Skeletal muscle satellite cell (primary cell): ENCODE measurements around the gene TLR7.

Experiments used
- H3K27me3 ChIP-seq: 2 replicates; pipeline ENCODE4 v1.7.0; 2013; ENCODE audit warnings: low read length; ENCODE audit not compliant: control insufficient read depth, insufficient read depth
- H3K36me3 ChIP-seq: 2 replicates; pipeline ENCODE4 v1.7.0; 2013; ENCODE audit warnings: mild to moderate bottlenecking, control low read depth, low read length; ENCODE audit not compliant: insufficient read depth
- H3K4me1 ChIP-seq: 2 replicates; pipeline ENCODE4 v1.7.0; 2013; ENCODE audit warnings: low read length; ENCODE audit not compliant: control insufficient read depth, insufficient read depth
- H3K4me2 ChIP-seq: 2 replicates; pipeline ENCODE4 v1.7.0; 2013; ENCODE audit warnings: mild to moderate bottlenecking, low read length
- H3K4me3 ChIP-seq: 2 replicates; pipeline ENCODE4 v1.7.0; 2013; ENCODE audit warnings: low read length
- H3K9ac ChIP-seq: 2 replicates; pipeline ENCODE4 v1.7.0; 2013; ENCODE audit warnings: mild to moderate bottlenecking, low read depth, low read length, moderate library complexity
- H3K9me3 ChIP-seq: replicated peaks from 2 replicates; pipeline ENCODE4 v1.7.0; 2013; ENCODE audit warnings: mild to moderate bottlenecking, control low read depth, low read length

The TLR7 gene

DNA sequence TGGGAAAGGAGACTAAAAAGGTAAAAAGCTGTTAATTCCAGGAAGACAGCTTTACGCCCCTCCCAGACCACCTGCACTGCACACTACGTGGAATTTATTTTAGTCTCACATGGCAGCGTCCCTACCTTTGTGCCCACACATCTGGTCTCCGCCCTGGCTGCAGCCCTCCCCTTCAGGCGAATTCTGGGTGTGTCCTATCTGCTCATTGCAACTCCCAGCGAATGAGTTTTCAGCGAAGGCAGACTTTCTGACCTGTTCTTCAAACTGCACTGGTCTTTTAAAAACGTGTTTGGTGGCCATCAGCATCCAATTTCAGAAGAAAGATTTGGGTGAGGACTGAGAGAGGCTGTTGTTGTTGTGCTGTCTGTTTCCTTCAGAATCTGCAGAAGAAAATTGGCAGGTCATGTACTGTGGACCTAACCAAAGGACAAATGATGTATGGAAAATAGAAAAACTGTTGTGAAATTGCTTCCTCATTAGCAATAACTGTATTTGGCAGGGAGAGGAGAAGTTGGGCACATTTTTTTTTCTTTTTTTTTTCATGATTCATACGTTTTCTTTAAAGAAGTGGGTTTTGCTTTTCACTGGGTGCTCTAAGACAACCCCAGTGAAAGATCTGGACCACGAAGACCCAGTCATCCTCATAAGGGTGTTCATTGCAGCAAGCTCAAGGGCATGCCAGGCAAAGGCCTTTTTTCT, 43.7 kb downstream of the TLR7 start:
- no peaks in the 10 kb centered on the region for H3K4me1 ChIP-seq
- no peaks in the 10 kb centered on the region for H3K27me3 ChIP-seq
- no peaks in the 10 kb centered on the region for H3K36me3 ChIP-seq
- H3K9me3 ChIP-seq = no peaks in the 10 kb centered on the region
- no peak overlapping the region for H3K4me3 ChIP-seq
- no peak overlapping the region for H3K9ac ChIP-seq
- no peak overlapping the region for H3K4me2 ChIP-seq

DNA sequence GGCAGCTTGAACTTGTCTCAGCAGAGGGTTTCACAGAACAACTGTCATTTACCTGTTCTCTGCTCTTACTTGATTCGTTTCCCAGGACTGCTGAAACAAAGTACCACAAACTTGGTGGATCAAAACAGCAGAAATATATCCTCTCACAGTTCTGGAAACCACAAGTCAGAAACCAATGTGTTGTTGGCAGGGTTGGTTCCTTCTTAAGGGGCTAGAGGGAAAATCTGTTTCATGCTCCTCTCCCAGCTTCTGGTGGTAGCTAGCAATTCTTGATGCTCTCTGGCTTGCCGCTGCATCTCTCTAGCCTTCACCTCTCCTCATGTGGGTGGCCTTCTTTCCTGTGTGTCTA, 44.2 kb downstream of the TLR7 start:
- H3K4me2 ChIP-seq = no peak overlapping the region
- no peaks in the 10 kb centered on the region for H3K36me3 ChIP-seq
- no peaks in the 10 kb centered on the region for H3K4me1 ChIP-seq
- no peak overlapping the region for H3K9ac ChIP-seq
- H3K4me3 ChIP-seq = no peak overlapping the region
- H3K27me3 ChIP-seq = no peaks in the 10 kb centered on the region
- H3K9me3 ChIP-seq = no peaks in the 10 kb centered on the region

DNA sequence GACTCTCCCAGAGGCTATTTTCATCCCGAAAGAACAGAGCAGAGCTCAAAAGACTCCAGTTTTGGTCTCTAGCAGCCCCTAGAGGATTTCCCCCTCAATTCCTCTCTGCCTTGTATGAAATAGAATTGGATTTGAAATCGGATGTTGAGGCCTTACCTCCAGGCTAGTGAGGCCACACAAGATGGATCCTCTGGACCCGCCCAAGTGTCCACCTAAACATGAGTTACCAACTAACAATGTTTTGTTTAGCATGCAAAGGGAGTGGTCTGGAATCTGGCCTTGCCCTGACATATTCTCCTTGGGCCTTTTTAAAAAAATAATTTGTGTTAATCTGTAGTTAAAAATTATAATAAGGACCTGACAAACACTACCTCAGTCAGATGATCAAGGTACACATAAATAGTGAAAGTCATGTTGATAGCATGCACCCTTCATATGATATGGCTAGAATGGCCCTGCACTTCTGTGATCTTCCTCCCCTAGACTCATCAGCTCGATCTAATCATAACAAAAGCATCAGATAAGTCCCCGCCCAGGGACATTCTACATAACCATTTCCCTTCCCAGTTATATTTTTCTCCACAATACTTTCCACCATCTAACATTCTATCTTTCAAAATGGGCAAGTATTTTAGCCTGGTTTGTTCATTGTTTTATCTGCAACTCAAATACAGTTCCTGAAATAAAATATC, 46.1 kb downstream of the TLR7 start:
- no peak overlapping the region for H3K4me2 ChIP-seq
- no peaks in the 10 kb centered on the region for H3K9me3 ChIP-seq
- H3K9ac ChIP-seq = no peak overlapping the region
- no peaks in the 10 kb centered on the region for H3K4me1 ChIP-seq
- no peak overlapping the region for H3K4me3 ChIP-seq
- no peaks in the 10 kb centered on the region for H3K27me3 ChIP-seq
- H3K36me3 ChIP-seq = no peaks in the 10 kb centered on the region

DNA sequence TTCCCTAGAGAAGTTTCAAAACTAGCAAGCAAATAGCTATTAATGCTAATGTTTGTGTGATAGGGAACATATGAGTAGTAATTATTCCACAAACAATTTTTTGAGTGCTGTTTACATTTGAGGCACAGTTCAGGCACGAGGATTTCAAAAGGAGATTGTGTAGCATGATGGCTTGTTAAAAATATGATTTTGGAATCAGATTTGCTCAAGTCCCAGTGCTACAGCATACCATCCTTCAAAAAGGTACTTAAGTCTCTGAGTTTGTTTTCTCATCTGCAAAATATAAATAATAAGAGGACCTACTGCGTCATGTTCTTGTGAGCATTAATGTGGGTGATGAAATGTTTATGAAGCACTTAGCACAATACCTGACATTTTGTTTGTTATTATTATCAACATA, 50.9 kb downstream of the TLR7 start:
- no peak overlapping the region for H3K4me3 ChIP-seq
- no peaks in the 10 kb centered on the region for H3K36me3 ChIP-seq
- no peaks in the 10 kb centered on the region for H3K4me1 ChIP-seq
- H3K4me2 ChIP-seq = no peak overlapping the region
- H3K9ac ChIP-seq = no peak overlapping the region
- H3K27me3 ChIP-seq = no peaks in the 10 kb centered on the region
- no peaks in the 10 kb centered on the region for H3K9me3 ChIP-seq

DNA sequence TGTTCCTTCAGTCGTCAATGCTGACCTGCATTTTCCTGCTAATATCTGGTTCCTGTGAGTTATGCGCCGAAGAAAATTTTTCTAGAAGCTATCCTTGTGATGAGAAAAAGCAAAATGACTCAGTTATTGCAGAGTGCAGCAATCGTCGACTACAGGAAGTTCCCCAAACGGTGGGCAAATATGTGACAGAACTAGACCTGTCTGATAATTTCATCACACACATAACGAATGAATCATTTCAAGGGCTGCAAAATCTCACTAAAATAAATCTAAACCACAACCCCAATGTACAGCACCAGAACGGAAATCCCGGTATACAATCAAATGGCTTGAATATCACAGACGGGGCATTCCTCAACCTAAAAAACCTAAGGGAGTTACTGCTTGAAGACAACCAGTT, 52.2 kb downstream of the TLR7 start:
- Histone ChIP-seq H3K9ac (no peak overlapping the region), H3K4me2 (no peak overlapping the region), H3K4me1 (no peaks in the 10 kb centered on the region), H3K4me3 (no peak overlapping the region), H3K27me3 (peaks cover 3% of the 10 kb centered on the region), H3K36me3 (no peaks in the 10 kb centered on the region), H3K9me3 (no peaks in the 10 kb centered on the region)

DNA sequence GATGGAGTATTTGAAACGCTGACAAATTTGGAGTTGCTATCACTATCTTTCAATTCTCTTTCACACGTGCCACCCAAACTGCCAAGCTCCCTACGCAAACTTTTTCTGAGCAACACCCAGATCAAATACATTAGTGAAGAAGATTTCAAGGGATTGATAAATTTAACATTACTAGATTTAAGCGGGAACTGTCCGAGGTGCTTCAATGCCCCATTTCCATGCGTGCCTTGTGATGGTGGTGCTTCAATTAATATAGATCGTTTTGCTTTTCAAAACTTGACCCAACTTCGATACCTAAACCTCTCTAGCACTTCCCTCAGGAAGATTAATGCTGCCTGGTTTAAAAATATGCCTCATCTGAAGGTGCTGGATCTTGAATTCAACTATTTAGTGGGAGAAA, 52.7 kb downstream of the TLR7 start:
- Histone ChIP-seq H3K27me3 (peaks cover 3% of the 10 kb centered on the region), H3K4me2 (no peak overlapping the region)

DNA sequence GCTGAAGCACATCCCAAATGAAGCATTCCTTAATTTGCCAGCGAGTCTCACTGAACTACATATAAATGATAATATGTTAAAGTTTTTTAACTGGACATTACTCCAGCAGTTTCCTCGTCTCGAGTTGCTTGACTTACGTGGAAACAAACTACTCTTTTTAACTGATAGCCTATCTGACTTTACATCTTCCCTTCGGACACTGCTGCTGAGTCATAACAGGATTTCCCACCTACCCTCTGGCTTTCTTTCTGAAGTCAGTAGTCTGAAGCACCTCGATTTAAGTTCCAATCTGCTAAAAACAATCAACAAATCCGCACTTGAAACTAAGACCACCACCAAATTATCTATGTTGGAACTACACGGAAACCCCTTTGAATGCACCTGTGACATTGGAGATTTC, 54.1 kb downstream of the TLR7 start:
- H3K9me3 ChIP-seq = no peaks in the 10 kb centered on the region
- no peaks in the 10 kb centered on the region for H3K36me3 ChIP-seq
- no peaks in the 10 kb centered on the region for H3K4me1 ChIP-seq
- no peak overlapping the region for H3K4me2 ChIP-seq
- H3K9ac ChIP-seq = no peak overlapping the region
- peaks cover 3% of the 10 kb centered on the region for H3K27me3 ChIP-seq
- H3K4me3 ChIP-seq = no peak overlapping the region

More for the DNA sequence above, 52.7 kb downstream of the TLR7 start:
- Histone ChIP-seq H3K9me3 (no peaks in the 10 kb centered on the region), H3K4me3 (no peak overlapping the region), H3K4me1 (no peaks in the 10 kb centered on the region), H3K9ac (no peak overlapping the region), H3K36me3 (no peaks in the 10 kb centered on the region)

DNA sequence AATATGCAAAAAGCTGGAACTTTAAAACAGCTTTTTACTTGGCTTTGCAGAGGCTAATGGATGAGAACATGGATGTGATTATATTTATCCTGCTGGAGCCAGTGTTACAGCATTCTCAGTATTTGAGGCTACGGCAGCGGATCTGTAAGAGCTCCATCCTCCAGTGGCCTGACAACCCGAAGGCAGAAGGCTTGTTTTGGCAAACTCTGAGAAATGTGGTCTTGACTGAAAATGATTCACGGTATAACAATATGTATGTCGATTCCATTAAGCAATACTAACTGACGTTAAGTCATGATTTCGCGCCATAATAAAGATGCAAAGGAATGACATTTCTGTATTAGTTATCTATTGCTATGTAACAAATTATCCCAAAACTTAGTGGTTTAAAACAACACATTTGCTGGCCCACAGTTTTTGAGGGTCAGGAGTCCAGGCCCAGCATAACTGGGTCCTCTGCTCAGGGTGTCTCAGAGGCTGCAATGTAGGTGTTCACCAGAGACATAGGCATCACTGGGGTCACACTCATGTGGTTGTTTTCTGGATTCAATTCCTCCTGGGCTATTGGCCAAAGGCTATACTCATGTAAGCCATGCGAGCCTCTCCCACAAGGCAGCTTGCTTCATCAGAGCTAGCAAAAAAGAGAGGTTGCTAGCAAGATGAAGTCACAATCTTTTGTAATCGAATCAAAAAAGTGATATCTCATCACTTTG, 55.2 kb downstream of the TLR7 start:
- H3K4me1 ChIP-seq = no peaks in the 10 kb centered on the region
- H3K36me3 ChIP-seq = no peaks in the 10 kb centered on the region
- H3K27me3 ChIP-seq = peaks cover 3% of the 10 kb centered on the region
- no peaks in the 10 kb centered on the region for H3K9me3 ChIP-seq
- H3K9ac ChIP-seq = no peak overlapping the region
- no peak overlapping the region for H3K4me2 ChIP-seq
- no peak overlapping the region for H3K4me3 ChIP-seq

DNA sequence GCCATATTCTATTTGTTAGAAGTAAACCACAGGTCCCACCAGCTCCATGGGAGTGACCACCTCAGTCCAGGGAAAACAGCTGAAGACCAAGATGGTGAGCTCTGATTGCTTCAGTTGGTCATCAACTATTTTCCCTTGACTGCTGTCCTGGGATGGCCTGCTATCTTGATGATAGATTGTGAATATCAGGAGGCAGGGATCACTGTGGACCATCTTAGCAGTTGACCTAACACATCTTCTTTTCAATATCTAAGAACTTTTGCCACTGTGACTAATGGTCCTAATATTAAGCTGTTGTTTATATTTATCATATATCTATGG, 55.7 kb downstream of the TLR7 start:
- H3K4me2 ChIP-seq = no peak overlapping the region
- no peaks in the 10 kb centered on the region for H3K36me3 ChIP-seq
- H3K9ac ChIP-seq = no peak overlapping the region
- H3K4me3 ChIP-seq = no peak overlapping the region
- H3K9me3 ChIP-seq = no peaks in the 10 kb centered on the region
- no peaks in the 10 kb centered on the region for H3K4me1 ChIP-seq
- peaks cover 3% of the 10 kb centered on the region for H3K27me3 ChIP-seq

DNA sequence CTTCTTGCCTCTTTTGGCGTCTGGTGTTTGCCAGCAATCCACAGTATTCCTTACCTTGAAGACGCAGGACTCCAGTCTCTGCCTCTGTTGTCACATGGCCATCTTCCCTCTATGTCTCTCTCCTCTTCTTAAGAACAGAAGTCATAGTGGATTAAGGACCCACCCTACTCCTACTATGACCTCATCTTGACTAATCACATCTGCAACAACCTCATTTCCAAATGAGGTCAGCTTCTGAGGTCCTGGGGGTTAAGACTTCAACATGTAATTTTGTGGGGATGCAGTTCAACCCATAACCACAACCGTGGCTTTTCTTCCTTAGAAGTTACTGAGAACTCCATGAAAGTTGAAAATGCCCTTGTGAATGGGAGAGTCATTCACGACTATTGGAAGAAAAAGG, 62.8 kb downstream of the TLR7 start:
- H3K9ac ChIP-seq = no peak overlapping the region
- H3K4me3 ChIP-seq = no peak overlapping the region
- H3K27me3 ChIP-seq = no peaks in the 10 kb centered on the region
- no peaks in the 10 kb centered on the region for H3K9me3 ChIP-seq
- no peaks in the 10 kb centered on the region for H3K4me1 ChIP-seq
- no peaks in the 10 kb centered on the region for H3K36me3 ChIP-seq
- no peak overlapping the region for H3K4me2 ChIP-seq

DNA sequence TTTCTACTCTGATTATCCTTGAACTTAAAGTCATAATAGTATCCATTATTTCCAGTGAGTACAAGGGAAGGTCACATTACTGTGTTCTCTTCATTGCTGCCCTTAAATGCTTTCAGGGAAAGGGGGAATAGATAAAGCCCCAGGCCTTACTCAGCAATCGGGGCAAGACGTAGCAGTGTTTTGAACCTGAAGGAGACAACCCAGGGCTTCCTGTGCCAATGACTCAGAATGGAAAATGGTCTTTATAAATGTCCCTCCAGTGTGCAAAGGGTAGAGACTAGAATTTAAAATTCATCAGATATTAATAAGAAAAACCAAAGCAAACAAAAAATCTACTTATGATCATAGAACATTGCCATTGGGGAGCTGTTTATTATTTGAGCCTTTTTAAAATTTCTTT, 63.3 kb downstream of the TLR7 start:
- H3K36me3 ChIP-seq = no peaks in the 10 kb centered on the region
- no peaks in the 10 kb centered on the region for H3K27me3 ChIP-seq
- H3K4me1 ChIP-seq = no peaks in the 10 kb centered on the region
- no peaks in the 10 kb centered on the region for H3K9me3 ChIP-seq
- no peak overlapping the region for H3K4me3 ChIP-seq
- H3K4me2 ChIP-seq = no peak overlapping the region
- no peak overlapping the region for H3K9ac ChIP-seq

DNA sequence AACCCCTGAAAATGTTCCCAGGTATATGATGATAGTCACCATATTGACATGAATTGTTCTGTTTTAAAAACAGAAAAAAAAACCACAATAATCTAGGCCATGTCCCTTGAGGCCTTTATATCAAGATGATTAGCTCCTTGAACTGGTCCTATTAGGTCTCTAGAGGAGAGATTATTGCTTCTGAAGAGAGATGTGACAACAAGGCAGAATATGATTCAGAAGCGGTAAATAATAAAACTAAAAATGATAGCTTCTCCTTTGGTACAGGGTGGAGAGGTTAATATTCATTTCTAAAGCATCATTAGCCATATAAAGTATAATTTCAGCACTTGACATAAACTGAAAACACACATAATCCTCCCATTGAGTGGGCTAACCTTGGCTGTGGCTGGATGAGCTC, 65.4 kb downstream of the TLR7 start:
- Histone ChIP-seq H3K9me3 (no peaks in the 10 kb centered on the region), H3K27me3 (no peaks in the 10 kb centered on the region), H3K36me3 (no peaks in the 10 kb centered on the region), H3K4me2 (no peak overlapping the region), H3K4me3 (no peak overlapping the region), H3K4me1 (no peaks in the 10 kb centered on the region), H3K9ac (no peak overlapping the region)
